Retinal pigment epithelial cell (primary cell): ENCODE measurements around the gene DYNLT4.

Experiments used
- DNase-seq: peaks from one replicate; pipeline ENCODE4 v3.0.0-alpha.2; 2010; ENCODE audit warnings: low read depth
- H3K4me3 ChIP-seq: 2 replicates; pipeline ENCODE4 v1.5.1; 2011; ENCODE audit warnings: mild to moderate bottlenecking, low read length, control low read depth, moderate library complexity
- TF ChIP-seq, protein P1 (sequence below): conservative IDR thresholded peaks from 2 replicates; pipeline ENCODE4 v1.5.1; 2011; ENCODE audit warnings: low read depth, low read length, control low read depth, inconsistent platforms

DYNLT4 gene

DNA sequence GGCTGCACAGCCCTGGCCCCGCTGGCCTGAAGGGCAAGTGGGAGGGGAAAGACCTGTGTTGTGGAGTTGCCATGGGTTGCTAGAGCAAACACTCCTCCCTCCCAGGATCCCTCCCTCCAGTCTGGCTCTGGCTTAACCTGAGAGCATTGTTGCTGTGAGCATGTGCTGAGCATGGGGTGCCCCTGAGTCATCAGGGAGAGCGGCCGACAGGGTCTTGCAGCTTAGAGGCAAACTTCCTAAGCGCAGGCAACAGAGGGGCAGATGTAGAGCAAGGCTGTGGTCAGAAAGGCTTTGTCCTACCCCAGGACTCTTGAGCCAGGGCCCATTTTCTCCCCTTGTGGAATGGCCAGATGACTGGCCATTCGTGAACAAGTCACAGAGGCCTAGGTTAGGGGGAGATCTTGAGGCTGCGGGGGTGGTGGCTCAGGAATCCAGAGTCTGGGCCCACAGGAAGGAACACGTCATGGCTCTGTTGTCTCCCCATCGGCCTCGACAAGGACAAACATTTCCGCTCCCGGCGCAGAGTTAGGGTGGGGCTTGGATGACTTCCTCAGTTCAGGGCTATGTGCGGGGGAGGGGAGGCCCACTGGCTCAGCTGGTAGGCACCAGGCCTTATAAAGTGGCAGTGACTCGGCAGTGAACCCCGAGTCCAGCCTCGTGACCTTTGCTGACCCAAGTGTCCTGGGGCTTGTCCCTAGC is 362 bp upstream of the DYNLT4 start:
- peak overlapping the region; percentile 14 for H3K4me3 ChIP-seq
- TF ChIP-seq, protein P1, sequence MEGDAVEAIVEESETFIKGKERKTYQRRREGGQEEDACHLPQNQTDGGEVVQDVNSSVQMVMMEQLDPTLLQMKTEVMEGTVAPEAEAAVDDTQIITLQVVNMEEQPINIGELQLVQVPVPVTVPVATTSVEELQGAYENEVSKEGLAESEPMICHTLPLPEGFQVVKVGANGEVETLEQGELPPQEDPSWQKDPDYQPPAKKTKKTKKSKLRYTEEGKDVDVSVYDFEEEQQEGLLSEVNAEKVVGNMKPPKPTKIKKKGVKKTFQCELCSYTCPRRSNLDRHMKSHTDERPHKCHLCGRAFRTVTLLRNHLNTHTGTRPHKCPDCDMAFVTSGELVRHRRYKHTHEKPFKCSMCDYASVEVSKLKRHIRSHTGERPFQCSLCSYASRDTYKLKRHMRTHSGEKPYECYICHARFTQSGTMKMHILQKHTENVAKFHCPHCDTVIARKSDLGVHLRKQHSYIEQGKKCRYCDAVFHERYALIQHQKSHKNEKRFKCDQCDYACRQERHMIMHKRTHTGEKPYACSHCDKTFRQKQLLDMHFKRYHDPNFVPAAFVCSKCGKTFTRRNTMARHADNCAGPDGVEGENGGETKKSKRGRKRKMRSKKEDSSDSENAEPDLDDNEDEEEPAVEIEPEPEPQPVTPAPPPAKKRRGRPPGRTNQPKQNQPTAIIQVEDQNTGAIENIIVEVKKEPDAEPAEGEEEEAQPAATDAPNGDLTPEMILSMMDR = no peak
- DNase-seq = peak; percentile 100

DNA sequence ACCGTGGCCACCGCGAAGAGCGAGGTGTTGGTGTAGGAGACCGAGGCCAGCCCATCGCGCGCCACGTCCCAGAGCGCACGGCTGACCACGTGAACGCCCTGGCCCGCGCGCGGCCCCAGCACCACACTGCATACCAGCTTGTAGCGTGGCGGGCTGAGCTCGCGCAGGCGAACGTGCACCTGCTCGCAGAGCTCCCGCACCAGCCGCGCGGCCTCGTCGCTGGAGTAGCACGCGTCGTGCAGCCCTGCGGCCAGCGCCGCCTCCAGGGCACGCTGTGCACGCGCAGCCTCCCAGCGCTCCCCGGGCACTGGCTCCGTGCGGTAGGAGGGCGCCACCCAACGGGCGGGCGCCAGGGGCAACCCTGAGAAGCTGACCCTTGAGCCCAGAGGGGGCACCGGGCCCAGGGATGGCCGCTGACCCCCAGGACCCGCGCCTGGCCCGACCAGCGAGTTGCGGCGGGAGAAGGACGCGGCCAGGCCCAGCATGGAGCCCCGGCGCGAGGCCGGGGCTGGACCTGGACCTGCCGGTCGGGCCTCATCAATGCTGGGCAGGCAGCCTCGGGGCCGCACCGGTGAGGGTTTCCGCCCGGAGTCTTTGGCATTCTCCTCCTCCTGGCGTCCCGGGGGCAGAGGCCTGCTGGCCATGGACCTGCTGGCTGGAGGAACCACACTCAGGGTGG is 987 bp downstream of the DYNLT4 start:
- DNase-seq = no peak
- TF ChIP-seq, protein P1 = no peak
- H3K4me3 ChIP-seq = no peak overlapping the region

DNA sequence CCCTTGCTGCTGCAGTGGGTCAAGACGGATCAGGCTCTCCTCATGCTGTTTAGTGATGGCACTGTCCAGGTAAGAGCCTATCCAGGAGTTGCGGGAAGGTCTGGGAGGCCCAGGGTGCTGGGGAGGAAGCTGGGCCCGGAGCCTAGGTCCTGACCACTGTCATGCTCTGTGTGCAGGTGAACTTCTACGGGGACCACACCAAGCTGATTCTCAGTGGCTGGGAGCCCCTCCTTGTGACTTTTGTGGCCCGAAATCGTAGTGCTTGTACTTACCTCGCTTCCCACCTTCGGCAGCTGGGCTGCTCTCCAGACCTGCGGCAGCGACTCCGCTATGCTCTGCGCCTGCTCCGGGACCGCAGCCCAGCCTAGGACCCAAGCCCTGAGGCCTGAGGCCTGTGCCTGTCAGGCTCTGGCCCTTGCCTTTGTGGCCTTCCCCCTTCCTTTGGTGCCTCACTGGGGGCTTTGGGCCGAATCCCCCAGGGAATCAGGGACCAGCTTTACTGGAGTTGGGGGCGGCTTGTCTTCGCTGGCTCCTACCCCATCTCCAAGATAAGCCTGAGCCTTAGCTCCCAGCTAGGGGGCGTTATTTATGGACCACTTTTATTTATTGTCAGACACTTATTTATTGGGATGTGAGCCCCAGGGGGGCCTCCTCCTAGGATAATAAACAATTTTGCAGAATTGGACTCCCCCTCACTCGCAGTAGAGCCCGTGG is 1.7 kb downstream of the DYNLT4 start:
- H3K4me3 ChIP-seq = no peak overlapping the region
- TF ChIP-seq, protein P1 = no peak
- no peak for DNase-seq

DNA sequence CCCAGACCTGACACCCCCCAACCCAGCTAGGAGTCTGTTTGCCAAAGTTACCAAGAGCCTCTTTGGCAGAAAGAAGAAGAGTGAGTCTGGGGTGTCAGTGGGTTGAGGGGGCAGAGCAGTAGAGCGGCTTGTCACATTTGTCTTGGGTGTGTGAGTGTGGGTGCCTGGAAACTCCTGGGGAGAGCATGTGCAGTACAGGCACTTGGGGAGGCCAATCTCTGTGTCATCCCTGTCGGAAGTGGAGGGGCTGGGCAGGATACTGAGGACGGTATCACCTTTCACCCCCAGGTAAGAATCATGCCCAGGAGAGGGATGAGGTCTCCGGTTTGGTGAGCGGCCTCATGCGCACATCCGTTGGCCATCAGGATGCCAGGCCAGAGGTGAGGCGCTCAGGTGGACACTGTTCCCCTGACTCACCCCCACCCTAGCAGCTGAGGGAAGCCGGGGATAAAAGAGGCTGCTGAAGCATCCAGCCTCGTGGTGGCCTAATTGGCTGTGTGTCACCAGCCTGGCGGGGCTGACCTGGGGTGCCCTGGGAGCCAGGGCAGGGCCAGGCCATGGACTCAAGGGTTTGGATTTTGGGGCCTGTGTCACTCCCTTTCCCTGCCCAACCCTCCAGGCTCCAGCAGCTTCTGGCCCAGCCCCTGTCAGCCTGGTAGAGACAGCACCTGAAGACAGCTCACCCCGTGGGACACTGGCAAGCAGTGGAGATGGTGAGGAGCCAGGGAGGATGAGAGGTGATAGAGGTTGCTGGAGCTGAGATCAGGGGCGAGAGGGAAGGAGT is 3.6 kb downstream of the DYNLT4 start:
- DNase-seq = no peak
- TF ChIP-seq, protein P1 = no peak
- peak overlapping the region; percentile 2 for H3K4me3 ChIP-seq

DNA sequence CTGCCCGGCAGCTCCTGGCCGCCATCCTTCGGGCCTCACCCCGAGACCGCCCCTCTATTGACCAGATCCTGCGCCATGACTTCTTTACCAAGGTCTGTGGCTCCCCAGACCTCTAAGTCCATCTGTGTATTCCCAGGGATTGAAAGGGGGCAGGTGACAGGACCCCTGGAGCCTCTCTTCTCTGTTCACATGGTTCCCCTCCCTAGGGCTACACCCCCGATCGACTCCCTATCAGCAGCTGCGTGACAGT is 4.2 kb downstream of the DYNLT4 start:
- TF ChIP-seq, protein P1 = no peak
- H3K4me3 ChIP-seq = peak overlapping the region; percentile 2
- no peak for DNase-seq

DNA sequence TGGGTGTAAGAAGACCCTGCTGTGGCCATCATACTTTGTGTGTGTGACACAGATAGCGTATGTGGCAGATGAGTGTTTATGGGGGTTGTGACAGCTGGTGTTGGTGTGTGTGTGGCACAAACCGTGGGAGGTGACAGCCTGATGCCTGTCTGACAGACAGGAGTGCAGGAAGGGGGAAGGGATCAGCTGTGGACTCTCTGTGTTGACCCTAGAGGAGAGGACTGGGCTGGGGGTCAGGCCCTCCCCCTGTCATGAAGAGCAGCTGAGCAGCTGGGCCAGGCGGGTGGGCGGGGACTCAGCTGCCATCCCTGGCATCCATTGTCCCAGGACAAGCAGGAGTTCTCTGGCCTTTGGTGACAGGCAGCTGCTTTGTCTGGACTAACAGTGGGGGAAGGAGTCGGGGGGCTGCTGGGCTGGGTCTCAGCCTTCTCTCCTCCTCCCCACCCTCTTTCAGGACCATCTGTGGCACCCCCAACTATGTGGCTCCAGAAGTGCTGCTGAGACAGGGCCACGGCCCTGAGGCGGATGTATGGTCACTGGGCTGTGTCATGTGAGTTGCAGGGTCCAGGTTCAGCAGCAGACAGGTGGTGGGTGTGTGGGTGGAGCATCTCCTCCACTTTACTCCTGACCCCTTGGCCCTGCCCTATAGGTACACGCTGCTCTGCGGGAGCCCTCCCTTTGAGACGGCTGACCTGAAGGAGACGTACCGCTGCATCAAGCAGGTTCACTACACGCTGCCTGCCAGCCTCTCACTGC is 4.7 kb downstream of the DYNLT4 start:
- DNase-seq = no peak
- H3K4me3 ChIP-seq = peak overlapping the region; percentile 64
- TF ChIP-seq, protein P1 = no peak
